Osteocyte (in vitro differentiated cells): ENCODE results near the gene PAX7. TPM values are rescaled to one million over a fixed set of nuclear protein-coding genes. Genes with fewer than 3 reads are reported as not detected.
A peak's percentile ranks its signal among the peaks of the same experiment; 100 is the strongest.

Experiments used
- DNase-seq: peaks from one replicate; pipeline ENCODE4 v3.0.0; 2021; ENCODE audit warnings: mixed read lengths; ENCODE audit not compliant: unreplicated experiment; ENCODE audit errors: extremely low spot score
- H3K27ac Mint-ChIP-seq: one replicate; pipeline ENCODE4 v1.8.0; 2021; ENCODE audit warnings: mild to moderate bottlenecking, mixed read lengths; ENCODE audit not compliant: unreplicated experiment
- H3K27me3 Mint-ChIP-seq: one replicate; pipeline ENCODE4 v1.8.0; 2021; ENCODE audit warnings: mixed read lengths; ENCODE audit not compliant: unreplicated experiment
- H3K36me3 Mint-ChIP-seq: one replicate; pipeline ENCODE4 v1.8.0; 2021; ENCODE audit warnings: mixed read lengths; ENCODE audit not compliant: unreplicated experiment
- H3K4me1 Mint-ChIP-seq: one replicate; pipeline ENCODE4 v1.8.0; 2021; ENCODE audit warnings: mixed read lengths; ENCODE audit not compliant: unreplicated experiment
- H3K4me3 Mint-ChIP-seq: one replicate; pipeline ENCODE4 v1.8.0; 2021; ENCODE audit warnings: mild to moderate bottlenecking, moderate library complexity, mixed read lengths; ENCODE audit not compliant: unreplicated experiment
- H3K9me3 Mint-ChIP-seq: one replicate; pipeline ENCODE4 v1.8.0; 2021; ENCODE audit warnings: mixed read lengths; ENCODE audit not compliant: unreplicated experiment
- CTCF ChIP-seq: fragments of 200-600 bp; sonication (generic); IDR thresholded peaks from 2 replicates; pipeline ENCODE4 v1.5.0; 2021; ENCODE audit warnings: antibody characterized with exemption, mild to moderate bottlenecking, moderate library complexity
- total RNA-seq: library from RNA; stranded (reverse); gene quantifications from 2 replicates; pipeline ENCODE4 v1.2.1, GENCODE V29; 2021

PAX7 gene
- total RNA-seq, 1 donor from 2014 or later, result not detected

GRCh38 chr1:18588093-18588492 lies 42.6 kb upstream of the PAX7 start:
- Mint-ChIP-seq H3K27ac (no peak overlapping the region), H3K4me3 (no peak overlapping the region), H3K27me3 (peaks cover 20% of the 10 kb centered on the region), H3K9me3 (no peaks in the 10 kb centered on the region), H3K36me3 (no peaks in the 10 kb centered on the region), H3K4me1 (no peaks in the 10 kb centered on the region)
- DNase-seq, result no peak
- no peak for TF ChIP-seq CTCF

- no peaks in the 10 kb centered on the region for H3K9me3 Mint-ChIP-seq
- peaks cover 28% of the 10 kb centered on the region for H3K27me3 Mint-ChIP-seq
- no peaks in the 10 kb centered on the region for H3K36me3 Mint-ChIP-seq
- no peak for TF ChIP-seq CTCF
- no peak overlapping the region for H3K27ac Mint-ChIP-seq
- no peak for DNase-seq
- no peaks in the 10 kb centered on the region for H3K4me1 Mint-ChIP-seq
- H3K4me3 Mint-ChIP-seq, result no peak overlapping the region
Measured at GRCh38 chr1:18592368-18592767, 38.3 kb upstream of the PAX7 start.

GRCh38 chr1:18597160-18598042 lies 33.2 kb upstream of the PAX7 start:
- peaks cover 28% of the 10 kb centered on the region for H3K27me3 Mint-ChIP-seq
- H3K36me3 Mint-ChIP-seq, result no peaks in the 10 kb centered on the region
- H3K9me3 Mint-ChIP-seq, result no peaks in the 10 kb centered on the region

GRCh38 chr1:18599086-18599485 lies 31.6 kb upstream of the PAX7 start:
- no peak for TF ChIP-seq CTCF
- Mint-ChIP-seq H3K27ac (no peak overlapping the region), H3K27me3 (peaks cover 19% of the 10 kb centered on the region)

More at GRCh38 chr1:18597160-18598042, 33.2 kb upstream of the PAX7 start:
- Mint-ChIP-seq H3K4me3 (no peak overlapping the region), H3K27ac (no peak overlapping the region), H3K4me1 (no peaks in the 10 kb centered on the region)
- peak; percentile 94 for TF ChIP-seq CTCF
- DNase-seq, result no peak

GRCh38 chr1:18599704-18600103 lies 30.9 kb upstream of the PAX7 start:
- H3K27me3 Mint-ChIP-seq, result peaks cover 14% of the 10 kb centered on the region
- no peaks in the 10 kb centered on the region for H3K4me1 Mint-ChIP-seq
- H3K9me3 Mint-ChIP-seq, result no peaks in the 10 kb centered on the region
- no peaks in the 10 kb centered on the region for H3K36me3 Mint-ChIP-seq
- H3K4me3 Mint-ChIP-seq, result no peak overlapping the region
- no peak for TF ChIP-seq CTCF
- no peak for DNase-seq
- no peak overlapping the region for H3K27ac Mint-ChIP-seq

More at GRCh38 chr1:18599086-18599485, 31.6 kb upstream of the PAX7 start:
- Mint-ChIP-seq H3K36me3 (no peaks in the 10 kb centered on the region), H3K4me3 (no peak overlapping the region), H3K4me1 (no peaks in the 10 kb centered on the region), H3K9me3 (no peaks in the 10 kb centered on the region)
- DNase-seq, result no peak
